Measurements from ENCODE around the gene MAX. TPM values are rescaled to one million over a fixed set of nuclear protein-coding genes. Genes with fewer than 3 reads are reported as not detected.

MAX gene
- total and polyA plus RNA-seq, 2 of the 4 experiments (the other 2 are of a cell fraction): 45.2 to 51.8 TPM

GRCh38 chr14:65142429-65142828 is 40.1 kb upstream of the MAX start:
- Histone ChIP-seq H2AK9ac (replicated peaks; ENCODE audit: low read depth, low read length, poor library complexity) (no peak overlapping the region), H4K5ac (ENCODE audit: low read depth, low read length) (no peak overlapping the region), H3K9me1 (ENCODE audit: insufficient read depth, low read length) (no peaks in the 10 kb centered on the region), H3K36me3 (ENCODE audit: control insufficient read depth, insufficient read depth, low read length) (no peaks in the 10 kb centered on the region), H3K18ac (ENCODE audit: low read depth, low read length) (no peak overlapping the region), H2BK5ac (ENCODE audit: low read depth, low read length, poor library complexity, severe bottlenecking) (no peak overlapping the region), H3K79me1 (ENCODE audit: low read depth in 1 of 2, low read length in 2 of 2) (no peaks in the 10 kb centered on the region), H3K27ac (ENCODE audit: insufficient read depth, low read length) (no peak overlapping the region), H3K27me3 (ENCODE audit: control insufficient read depth, insufficient read depth, low read length) (peaks cover 24% of the 10 kb centered on the region), H3K9ac (ENCODE audit: low read depth, low read length) (no peak overlapping the region), H3K4me3 (ENCODE audit: insufficient read depth, low read depth, low read length) (no peak overlapping the region), H4K8ac (ENCODE audit: low read depth in 2 of 2, low read length in 2 of 2) (no peak overlapping the region), H4K20me1 (ENCODE audit: insufficient read depth, low read length) (no peaks in the 10 kb centered on the region), H3K4ac (ENCODE audit: low read depth, low read length) (no peak overlapping the region), H2BK15ac (ENCODE audit: low read depth, low read length) (no peak overlapping the region), H2BK120ac (ENCODE audit: low read depth, low read length) (no peak overlapping the region), H3K4me1 (ENCODE audit: control insufficient read depth, insufficient read depth, low read length) (no peaks in the 10 kb centered on the region), H3K23ac (ENCODE audit: low read depth, low read length) (no peak overlapping the region), H2AFZ (replicated peaks; ENCODE audit: low read length, poor library complexity) (no peak overlapping the region), H3K56ac (ENCODE audit: extremely low read depth, insufficient read depth, low read length) (no peak overlapping the region), H3K4me2 (ENCODE audit: low read depth, low read length) (no peak overlapping the region), H2BK20ac (ENCODE audit: low read depth, low read length) (no peak overlapping the region), H4K91ac (ENCODE audit: insufficient read depth, low read depth, low read length) (no peak overlapping the region), H3K9me3 (ENCODE audit: control insufficient read depth, insufficient read depth, low read length) (no peaks in the 10 kb centered on the region), H2AK5ac (ENCODE audit: low read depth, low read length) (no peak overlapping the region), H3K14ac (replicated peaks; ENCODE audit: low read depth, low read length) (no peak overlapping the region)
- in situ Hi-C loops (cut with MboI; ENCODE audit: low sequenced_read_pairs) (no loop called here), intact Hi-C loops (cut with micrococcal nuclease) (no loop called here), dilution Hi-C loops (cut with HindIII; ENCODE audit: low sequenced_read_pairs, unreplicated experiment) (no loop called here)
- TF ChIP-seq FOS (IDR thresholded peaks at IDR 0.05; ENCODE audit: low read depth, low read length) (no peak), CHD1 (IDR thresholded peaks at IDR 0.05; ENCODE audit: low read depth, low read length) (no peak), SMC3 (IDR thresholded peaks at IDR 0.05; ENCODE audit: low read depth, low read length) (no peak)
- POLR2A ChIA-PET (ENCODE audit: unreplicated experiment): no interaction called here
- DNase-seq (no peak), ATAC-seq (ENCODE audit: low read depth) (no peak)
- no CpG with 5 or more reads among the region's 4 CpGs for WGBS, 2 experiments (ENCODE audit: extremely low coverage in 2 of 2, insufficient read length in 1 of 2)
- CTCF ChIA-PET: no interaction called here
- no TSS peak for BruUV-seq (replicated peaks)

Measured in IMR-90 (cell line).